Thyroid gland (tissue), 4 donors: ENCODE data around the gene SYNPO2. TPM values are rescaled to one million over a fixed set of nuclear protein-coding genes. Genes with fewer than 3 reads are reported as not detected.

Source experiments
- DNase-seq, 2 donors: peaks; one replicate each; pipeline ENCODE4 v3.0.0-alpha.2; 2019
- H3K27ac ChIP-seq, 3 donors: fragments of 200-600 bp; sonication (generic); 1 replicate in 2 of 3; 2 replicates in 1 of 3; pipeline ENCODE4 v1.5.1; 2016 to 2019; ENCODE audit warnings: mild to moderate bottlenecking in 1 of 3, moderate library complexity in 1 of 3
- H3K27me3 ChIP-seq: fragments of 200-600 bp; sonication (generic); one replicate; pipeline ENCODE4 v1.5.1; 2019
- H3K36me3 ChIP-seq, 2 donors: fragments of 200-600 bp; sonication (generic); one replicate each; pipeline ENCODE4 v1.5.1; 2016 to 2019
- H3K4me1 ChIP-seq, 2 donors: fragments of 200-600 bp; sonication (generic); one replicate each; pipeline ENCODE4 v1.5.1; 2017 to 2019
- H3K4me3 ChIP-seq, 3 donors: fragments of 200-600 bp; sonication (generic); replicated peaks in 1 of 3; 1 replicate in 2 of 3; 2 replicates in 1 of 3; pipeline ENCODE4 v1.5.1; 2016; ENCODE audit warnings: mild to moderate bottlenecking in 1 of 3
- H3K9me3 ChIP-seq: fragments of 200-600 bp; sonication (generic); one replicate; pipeline ENCODE4 v1.5.1; 2017
- CTCF ChIP-seq, 6 experiments: fragments of 200-600 bp in 3 of 6; fragments of 450-650 bp in 3 of 6; sonication (generic) in 3 of 6; IDR thresholded peaks; one replicate each; pipeline ENCODE4 v1.5.1; 2016 to 2019; ENCODE audit warnings: antibody characterized with exemption in 6 of 6, mild to moderate bottlenecking in 2 of 6, inconsistent platforms in 1 of 6, moderate library complexity in 1 of 6
- POLR2A ChIP-seq, 2 donors: fragments of 450-650 bp; IDR thresholded peaks; one replicate each; pipeline ENCODE4 v1.6.1; 2017; ENCODE audit warnings: antibody characterized with exemption in 2 of 2, mild to moderate bottlenecking in 2 of 2, moderate library complexity in 1 of 2
- WGBS, 2 donors: methylation state at CpG; one replicate each; pipeline ENCODE4 v1.1.5; 2017; 5-methylcytosine and 5-hydroxymethylcytosine counted together
- intact Hi-C: fragments of 100-400 bp; cut with DNase I; formaldehyde crosslinking; loops from one replicate; pipeline ENCODE4 v1.15.1; 2023
- total RNA-seq, 4 donors: library from RNA; depleted of rRNA; stranded (reverse); fragments of >200 nt; gene quantifications; one replicate each; pipeline ENCODE4 v1.2.3, GENCODE V29; 2016

The SYNPO2 gene
- total RNA-seq, 4 donors from 2014 or later, result 11.4 to 37.8 (median 23.8) TPM

DNA sequence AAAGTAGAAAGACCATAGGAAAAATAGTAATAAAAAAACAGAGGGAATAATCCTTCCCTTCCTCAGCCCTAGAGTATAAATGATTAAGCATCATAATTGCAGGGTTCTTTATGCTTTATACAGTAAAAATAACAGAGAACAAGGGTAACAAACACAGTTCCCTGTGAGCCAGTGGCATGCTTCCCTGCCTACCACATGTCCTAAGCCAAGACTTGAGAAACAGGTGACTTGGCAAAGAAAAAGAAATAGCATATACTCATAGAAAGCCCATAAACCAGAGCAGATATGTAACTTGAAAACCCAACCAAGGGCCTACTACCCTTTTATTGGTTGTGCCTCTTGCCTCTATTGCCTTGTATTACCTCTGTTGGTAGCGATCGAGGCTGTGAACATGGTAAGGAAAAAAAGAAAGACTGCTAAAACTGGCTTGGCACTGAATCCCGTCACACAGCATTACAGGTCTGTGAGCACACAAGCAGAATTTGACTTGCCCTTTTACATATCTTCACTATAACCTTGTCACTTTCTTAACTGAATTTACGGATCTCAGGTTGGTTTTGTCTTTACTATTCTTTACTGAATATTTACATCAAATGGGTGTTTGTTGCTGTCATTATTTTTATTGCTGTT is 216.1 kb downstream of the SYNPO2 start:
- H3K27ac ChIP-seq, result no peak overlapping the region
- H3K36me3 ChIP-seq, result no peaks in the 10 kb centered on the region
- intact Hi-C loops, result no loop called here
- no peaks in the 10 kb centered on the region for H3K9me3 ChIP-seq
- DNase-seq, result no peak
- H3K27me3 ChIP-seq, result no peaks in the 10 kb centered on the region
- TF ChIP-seq POLR2A (IDR thresholded peaks at IDR 0.05), result no peak
- TF ChIP-seq CTCF (IDR thresholded peaks at IDR 0.05), result no peak
- H3K4me3 ChIP-seq, result no peak overlapping the region
- 85 to 96% methylated on average over 4 of the region's 4 CpGs for WGBS, 2 donors
- no peaks in the 10 kb centered on the region for H3K4me1 ChIP-seq

- no peaks in the 10 kb centered on the region for H3K9me3 ChIP-seq
- H3K4me1 ChIP-seq, result no peaks in the 10 kb centered on the region
- WGBS, 2 donors, result 97 to 99% methylated on average over 1 of the region's 1 CpG
- H3K27ac ChIP-seq, result no peak overlapping the region
- no peak for DNase-seq
- TF ChIP-seq CTCF (IDR thresholded peaks at IDR 0.05) (no peak), POLR2A (IDR thresholded peaks at IDR 0.05) (no peak)
- intact Hi-C loops, result no loop called here
- no peaks in the 10 kb centered on the region for H3K36me3 ChIP-seq
- no peaks in the 10 kb centered on the region for H3K27me3 ChIP-seq
- no peak overlapping the region for H3K4me3 ChIP-seq
Observed at GRCh38 chr4:119105605-119106004, 217.0 kb downstream of the SYNPO2 start.

GRCh38 chr4:119106036-119107000 is 217.7 kb downstream of the SYNPO2 start:
- Histone ChIP-seq H3K4me1 (no peaks in the 10 kb centered on the region), H3K27me3 (no peaks in the 10 kb centered on the region), H3K4me3 (no peak overlapping the region), H3K27ac (no peak overlapping the region), H3K36me3 (no peaks in the 10 kb centered on the region), H3K9me3 (no peaks in the 10 kb centered on the region)
- TF ChIP-seq POLR2A (IDR thresholded peaks at IDR 0.05) (no peak), CTCF (IDR thresholded peaks at IDR 0.05) (no peak)
- intact Hi-C loops, result no loop called here
- no peak for DNase-seq
- 67% methylated on average over 4 of the region's 4 CpGs for WGBS, 2 donors

- Histone ChIP-seq H3K36me3 (no peaks in the 10 kb centered on the region), H3K27ac (no peak overlapping the region), H3K9me3 (no peaks in the 10 kb centered on the region), H3K4me1 (no peaks in the 10 kb centered on the region), H3K27me3 (no peaks in the 10 kb centered on the region), H3K4me3 (no peak overlapping the region)
- intact Hi-C loops, result no loop called here
- DNase-seq, result no peak
- no peak for TF ChIP-seq CTCF (IDR thresholded peaks at IDR 0.05)
- no peak for TF ChIP-seq POLR2A (IDR thresholded peaks at IDR 0.05)
- 96 to 99% methylated on average over 2 of the region's 2 CpGs for WGBS, 2 donors
Observed at GRCh38 chr4:119110121-119110520, 221.5 kb downstream of the SYNPO2 start.

Other genes starting within 250 kb of the SYNPO2 start
- 10 to 100 TPM; 16.0 to 67.8 (median 40.7) TPM for gene METTL14, start 203.5 kb upstream of the SYNPO2 start, total RNA-seq
- 100 to 1,000 TPM in 1 of 4 donors, 10 to 100 TPM in 3; 56.3 to 120 (median 80.4) TPM for gene SEC24D, start 52.7 kb upstream of the SYNPO2 start, total RNA-seq
- not detected for gene MYOZ2, start 247.0 kb downstream of the SYNPO2 start, total RNA-seq